Activated CD8-positive, alpha-beta T cell treated with anti-CD3 and anti-CD28 coated beads for 36 hours (primary cell): ENCODE data around the gene ADGRV1. TPM values are rescaled to one million over a fixed set of nuclear protein-coding genes. Genes with fewer than 3 reads are reported as not detected.

ENCODE experiments used
- ATAC-seq: fragments of 200-7000 bp; cut with Tn5 transposase; one replicate; pipeline ENCODE4 v1.10.0; 2021; ENCODE audit warnings: mild to moderate bottlenecking, moderate library complexity
- CTCF ChIA-PET: fragments of 350-600 bp; sonication (Branson Sonifier 250); formaldehyde crosslinking; loops from one replicate; lab custom pipeline; 2021; ENCODE audit warnings: antibody characterized with exemption; lab: Charles Lee
- POLR2A ChIA-PET: fragments of 350-600 bp; sonication (Branson Sonifier 250); formaldehyde crosslinking; loops from one replicate; lab custom pipeline; 2021; ENCODE audit warnings: antibody characterized with exemption; lab: Charles Lee
- DNase-seq: peaks from one replicate; pipeline ENCODE4 v3.0.0-alpha.2; 2020
- H3K27ac Mint-ChIP-seq: one replicate; pipeline ENCODE4 v1.8.0; 2021; ENCODE audit warnings: mild to moderate bottlenecking, mixed read lengths
- H3K27me3 Mint-ChIP-seq: one replicate; pipeline ENCODE4 v1.8.0; 2021; ENCODE audit warnings: mixed read lengths
- H3K36me3 Mint-ChIP-seq: one replicate; pipeline ENCODE4 v1.8.0; 2021; ENCODE audit warnings: low read depth, mixed read lengths
- H3K4me1 Mint-ChIP-seq: one replicate; pipeline ENCODE4 v1.8.0; 2021; ENCODE audit warnings: low read depth, mixed read lengths
- H3K4me3 Mint-ChIP-seq: one replicate; pipeline ENCODE4 v1.8.0; 2021; ENCODE audit warnings: mild to moderate bottlenecking, moderate library complexity, mixed read lengths
- H3K9me3 Mint-ChIP-seq: one replicate; pipeline ENCODE4 v1.8.0; 2021; ENCODE audit warnings: mixed read lengths
- intact Hi-C: fragments of 100-400 bp; cut with micrococcal nuclease; formaldehyde crosslinking; loops from one replicate; pipeline ENCODE4 v1.10.0; 2022
- total RNA-seq, 2 experiments: library from RNA; stranded (reverse); gene quantifications; one replicate each; pipeline ENCODE4 v1.2.3, GENCODE V29; 2021
- TF ChIP-seq, protein P1 (sequence below): fragments of 200-600 bp; IDR thresholded peaks from one replicate; pipeline ENCODE4 v1.8.0; 2022; ENCODE audit warnings: antibody characterized with exemption, mild to moderate bottlenecking

Gene ADGRV1
- total RNA-seq, 2 experiments from 2014 or later = 0.18 TPM; not detected in 1

DNA sequence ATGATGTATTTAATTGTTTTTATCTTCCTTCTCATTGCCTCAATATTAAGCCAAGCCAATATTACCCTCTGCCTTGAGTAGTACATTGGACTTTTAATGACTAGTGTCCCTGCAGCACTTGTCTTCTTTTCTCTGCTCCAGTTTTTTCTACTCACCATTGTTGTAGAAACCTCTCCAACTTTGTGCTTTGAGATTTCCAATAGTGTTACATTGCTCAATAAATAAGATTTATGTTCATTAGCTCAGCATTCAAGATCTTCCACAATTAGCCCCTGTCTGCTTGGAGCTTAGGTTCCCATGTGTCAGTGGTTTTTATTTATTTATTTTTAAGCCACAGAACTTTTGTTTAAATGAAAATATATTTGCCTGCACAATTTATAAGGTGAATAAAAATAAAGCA is 145.3 kb downstream of the ADGRV1 start:
- no peaks in the 10 kb centered on the region for H3K4me1 Mint-ChIP-seq
- DNase-seq (no peak), ATAC-seq (no peak)
- no peaks in the 10 kb centered on the region for H3K36me3 Mint-ChIP-seq
- ChIA-PET CTCF (no interaction called here), POLR2A (no interaction called here)
- H3K9me3 Mint-ChIP-seq = no peaks in the 10 kb centered on the region
- H3K4me3 Mint-ChIP-seq = no peak overlapping the region
- intact Hi-C loops = no loop called here
- H3K27me3 Mint-ChIP-seq = peaks cover 6% of the 10 kb centered on the region
- no peak overlapping the region for H3K27ac Mint-ChIP-seq
- TF ChIP-seq, protein P1, sequence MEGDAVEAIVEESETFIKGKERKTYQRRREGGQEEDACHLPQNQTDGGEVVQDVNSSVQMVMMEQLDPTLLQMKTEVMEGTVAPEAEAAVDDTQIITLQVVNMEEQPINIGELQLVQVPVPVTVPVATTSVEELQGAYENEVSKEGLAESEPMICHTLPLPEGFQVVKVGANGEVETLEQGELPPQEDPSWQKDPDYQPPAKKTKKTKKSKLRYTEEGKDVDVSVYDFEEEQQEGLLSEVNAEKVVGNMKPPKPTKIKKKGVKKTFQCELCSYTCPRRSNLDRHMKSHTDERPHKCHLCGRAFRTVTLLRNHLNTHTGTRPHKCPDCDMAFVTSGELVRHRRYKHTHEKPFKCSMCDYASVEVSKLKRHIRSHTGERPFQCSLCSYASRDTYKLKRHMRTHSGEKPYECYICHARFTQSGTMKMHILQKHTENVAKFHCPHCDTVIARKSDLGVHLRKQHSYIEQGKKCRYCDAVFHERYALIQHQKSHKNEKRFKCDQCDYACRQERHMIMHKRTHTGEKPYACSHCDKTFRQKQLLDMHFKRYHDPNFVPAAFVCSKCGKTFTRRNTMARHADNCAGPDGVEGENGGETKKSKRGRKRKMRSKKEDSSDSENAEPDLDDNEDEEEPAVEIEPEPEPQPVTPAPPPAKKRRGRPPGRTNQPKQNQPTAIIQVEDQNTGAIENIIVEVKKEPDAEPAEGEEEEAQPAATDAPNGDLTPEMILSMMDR = no peak

DNA sequence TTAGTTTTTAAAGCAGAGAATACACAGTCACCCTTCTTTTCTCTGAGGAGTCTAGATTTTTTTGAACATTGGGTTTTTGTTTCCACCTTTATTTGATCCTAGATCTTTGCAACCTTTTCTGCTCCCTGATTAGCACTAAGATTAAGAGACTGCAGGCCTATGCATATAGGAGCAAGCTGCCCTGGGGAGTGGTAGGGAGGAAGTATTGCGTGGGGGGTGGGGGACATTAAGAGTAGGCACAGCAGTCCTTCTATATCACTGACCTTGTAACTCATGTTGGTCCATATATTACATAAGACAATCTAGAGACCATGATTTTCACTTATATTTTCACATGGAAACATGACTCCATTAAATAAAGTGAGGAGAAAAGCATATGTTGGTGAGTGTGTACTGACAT is 149.1 kb downstream of the ADGRV1 start:
- H3K27ac Mint-ChIP-seq = no peak overlapping the region
- intact Hi-C loops = no loop called here
- CTCF ChIA-PET = interaction anchor here (3.3 kb wide), 1 partner anchor 76 kb away, joined by 16 read pairs; no protein-coding TSS in a partner anchor

DNA sequence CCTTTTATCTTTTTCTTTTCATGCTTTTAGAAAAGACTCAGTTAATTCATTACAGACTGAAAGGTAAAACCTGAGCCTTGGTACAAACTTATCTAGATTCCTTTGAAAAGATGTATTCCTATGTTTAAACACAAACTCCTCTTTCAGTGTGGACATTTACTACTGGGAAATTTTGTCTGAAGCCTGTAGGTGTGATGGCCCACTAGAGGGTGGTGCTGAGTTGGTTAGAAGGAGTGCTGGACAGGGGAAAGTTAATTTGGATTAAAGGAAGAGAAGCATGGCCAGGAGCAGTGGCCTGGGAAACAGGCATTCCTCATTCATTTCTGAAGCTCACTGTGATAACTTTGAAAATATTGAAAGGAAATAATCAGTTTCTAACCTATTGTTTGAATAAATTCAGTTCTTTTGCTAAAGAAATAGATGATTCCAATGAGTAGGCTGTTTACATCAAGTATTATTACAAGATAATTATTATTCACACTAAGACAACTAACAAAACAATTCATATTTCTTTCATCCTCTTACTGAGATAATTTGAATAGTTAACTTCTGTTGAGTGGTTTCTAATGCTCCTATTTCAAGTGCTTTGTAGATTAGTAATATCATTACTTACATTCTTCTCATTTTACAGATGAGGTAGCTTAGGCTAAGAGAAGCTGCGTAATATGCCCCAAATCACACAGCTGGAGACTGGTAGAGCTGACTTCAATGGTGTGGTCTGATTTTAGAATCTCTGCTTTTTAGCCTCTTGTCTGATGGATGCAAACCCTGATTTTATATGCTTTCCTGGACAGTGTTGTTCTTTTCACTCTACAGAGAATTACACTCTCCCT is 150.9 kb downstream of the ADGRV1 start:
- ATAC-seq (no peak), DNase-seq (peak; percentile 31)
- Mint-ChIP-seq H3K9me3 (no peaks in the 10 kb centered on the region), H3K27ac (no peak overlapping the region), H3K4me3 (no peak overlapping the region), H3K4me1 (no peaks in the 10 kb centered on the region), H3K36me3 (no peaks in the 10 kb centered on the region), H3K27me3 (peaks cover 8% of the 10 kb centered on the region)
- TF ChIP-seq, protein P1 = peak; percentile 21
- intact Hi-C loops = no loop called here
- POLR2A ChIA-PET = no interaction called here
- CTCF ChIA-PET = interaction anchor here (0.8 to 3.3 kb wide), 5 partner anchors 9 to 98 kb away, joined by 3 to 16 read pairs (median 3); no protein-coding TSS in a partner anchor

More for the DNA sequence above, 149.1 kb downstream of the ADGRV1 start:
- no peak for DNase-seq
- H3K9me3 Mint-ChIP-seq = no peaks in the 10 kb centered on the region
- ATAC-seq = no peak
- H3K27me3 Mint-ChIP-seq = peaks cover 8% of the 10 kb centered on the region
- H3K4me1 Mint-ChIP-seq = no peaks in the 10 kb centered on the region
- H3K36me3 Mint-ChIP-seq = no peaks in the 10 kb centered on the region
- TF ChIP-seq, protein P1 = no peak
- H3K4me3 Mint-ChIP-seq = no peak overlapping the region
- POLR2A ChIA-PET = no interaction called here

DNA sequence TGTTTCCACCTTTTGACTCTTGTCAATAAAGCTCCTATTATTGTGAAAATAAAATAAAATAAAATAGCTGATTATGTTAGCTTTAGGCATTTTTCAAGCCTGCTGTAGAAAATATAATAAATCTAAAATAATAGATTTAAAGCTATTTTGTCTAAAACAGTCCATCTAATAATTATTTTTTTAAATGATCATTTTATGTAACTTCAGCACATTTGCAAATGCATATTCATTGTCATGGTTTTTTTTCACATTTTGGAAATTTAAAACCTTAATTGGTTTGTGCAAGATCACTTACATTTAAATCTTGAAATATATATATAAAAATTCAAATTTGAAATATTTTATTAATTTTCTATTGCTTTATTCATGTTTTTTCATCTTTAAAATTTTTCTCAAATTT is 159.8 kb downstream of the ADGRV1 start:
- POLR2A ChIA-PET = no interaction called here
- Mint-ChIP-seq H3K36me3 (no peaks in the 10 kb centered on the region), H3K4me1 (no peaks in the 10 kb centered on the region), H3K4me3 (no peak overlapping the region), H3K9me3 (no peaks in the 10 kb centered on the region), H3K27ac (no peak overlapping the region), H3K27me3 (peaks cover 3% of the 10 kb centered on the region)
- intact Hi-C loops = no loop called here
- ATAC-seq (no peak), DNase-seq (no peak)
- TF ChIP-seq, protein P1 = no peak
- CTCF ChIA-PET = interaction anchor here (1.0 kb wide), 1 partner anchor 8 kb away, joined by 3 read pairs; no protein-coding TSS in a partner anchor

DNA sequence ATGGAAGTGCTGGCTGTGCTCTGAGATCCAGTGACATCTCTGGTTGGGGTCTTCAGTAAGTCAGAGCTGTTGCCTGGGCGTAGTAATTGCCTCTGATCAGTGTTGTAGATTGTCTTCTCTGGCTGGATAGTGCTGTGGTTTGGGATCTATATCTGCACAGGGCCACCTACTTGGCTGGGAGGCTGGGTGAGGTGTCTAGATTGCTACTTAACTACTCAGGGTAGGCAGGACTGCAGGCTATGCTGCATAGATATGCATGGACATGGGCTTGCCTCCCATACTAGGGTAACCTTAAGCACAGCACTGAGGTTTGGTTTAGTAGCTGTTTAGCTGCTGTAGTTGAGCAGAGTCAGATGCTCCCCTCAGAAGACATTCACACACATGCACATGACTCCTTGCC is 181.0 kb downstream of the ADGRV1 start:
- ChIA-PET CTCF (no interaction called here), POLR2A (no interaction called here)
- Mint-ChIP-seq H3K27ac (no peak overlapping the region), H3K4me3 (no peak overlapping the region), H3K36me3 (no peaks in the 10 kb centered on the region), H3K9me3 (peaks cover 10% of the 10 kb centered on the region), H3K27me3 (peaks cover 7% of the 10 kb centered on the region), H3K4me1 (no peaks in the 10 kb centered on the region)
- TF ChIP-seq, protein P1 = no peak
- intact Hi-C loops = no loop called here
- ATAC-seq (no peak), DNase-seq (no peak)
